HG03108 (cell line): ENCODE data around the gene FBN3.
"Not testable (repeated sequence)": the region's sequence is repeated elsewhere in the genome, so short reads cannot be mapped to it uniquely, and the experiment has no call there.

Source experiments
- ATAC-seq: cut with Tn5 transposase; IDR thresholded peaks from one replicate; pipeline ENCODE4 v1.9.1; 2021; ENCODE audit warnings: moderate library complexity; ENCODE audit not compliant: unreplicated experiment

FBN3 gene

DNA sequence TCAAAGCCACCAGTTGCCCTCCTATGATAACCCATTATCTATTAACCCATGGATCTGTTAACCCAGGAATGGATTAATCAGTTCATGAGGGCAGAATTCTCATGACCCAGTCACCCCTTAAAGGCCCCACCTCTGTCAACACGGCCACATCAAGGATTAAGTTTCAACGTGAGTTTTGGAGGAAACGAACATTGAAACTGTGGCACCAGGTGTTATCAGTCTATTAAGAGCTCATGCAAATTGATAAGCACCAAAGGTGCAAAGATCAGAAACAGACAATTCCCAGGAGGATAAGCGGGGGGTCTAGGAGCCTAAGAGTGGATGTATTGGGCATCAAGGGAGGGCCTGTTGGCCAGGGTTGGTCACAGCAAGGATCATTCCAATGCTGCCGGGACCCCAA is 124.1 kb downstream of the FBN3 start:
- ATAC-seq: no peak

DNA sequence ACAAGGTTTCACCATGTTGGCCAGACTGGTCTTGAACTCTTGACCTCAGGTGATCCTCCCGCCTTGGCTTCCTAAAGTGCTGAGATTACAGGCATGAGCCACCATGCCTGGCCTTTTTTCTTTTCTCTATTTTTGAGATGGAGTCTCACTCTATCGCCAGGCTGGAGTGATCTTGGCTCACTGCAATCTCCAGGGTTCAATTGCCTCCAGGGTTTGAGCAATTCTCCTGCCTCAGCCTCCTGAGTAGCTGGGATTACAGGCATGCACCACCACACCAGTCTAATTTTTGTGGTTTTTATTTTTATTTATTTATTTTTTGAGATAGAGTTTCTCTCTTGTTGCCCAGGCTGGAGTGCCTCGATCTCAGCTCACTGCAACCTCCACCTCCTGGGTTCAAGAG is 125.1 kb downstream of the FBN3 start:
- ATAC-seq: not testable (repeated sequence)

DNA sequence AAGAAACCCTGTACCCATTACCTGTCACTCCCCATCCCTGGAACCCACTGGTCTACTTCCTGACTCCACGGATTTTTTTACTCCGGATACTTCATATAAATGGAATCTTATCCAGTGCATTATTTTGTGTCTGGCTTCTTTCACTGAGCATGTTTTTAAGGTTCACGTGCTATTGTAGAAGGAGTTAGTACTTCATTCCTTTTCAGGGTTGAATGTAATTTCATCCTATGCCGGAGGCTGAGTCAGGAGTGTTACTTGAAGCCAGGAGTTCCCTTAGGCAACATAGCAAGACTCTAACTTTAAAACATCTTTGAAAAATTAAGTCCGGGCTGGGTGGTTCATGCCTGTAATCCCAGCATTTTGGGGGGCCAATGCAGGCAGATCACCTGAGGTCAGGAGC is 126.0 kb downstream of the FBN3 start:
- no peak for ATAC-seq

DNA sequence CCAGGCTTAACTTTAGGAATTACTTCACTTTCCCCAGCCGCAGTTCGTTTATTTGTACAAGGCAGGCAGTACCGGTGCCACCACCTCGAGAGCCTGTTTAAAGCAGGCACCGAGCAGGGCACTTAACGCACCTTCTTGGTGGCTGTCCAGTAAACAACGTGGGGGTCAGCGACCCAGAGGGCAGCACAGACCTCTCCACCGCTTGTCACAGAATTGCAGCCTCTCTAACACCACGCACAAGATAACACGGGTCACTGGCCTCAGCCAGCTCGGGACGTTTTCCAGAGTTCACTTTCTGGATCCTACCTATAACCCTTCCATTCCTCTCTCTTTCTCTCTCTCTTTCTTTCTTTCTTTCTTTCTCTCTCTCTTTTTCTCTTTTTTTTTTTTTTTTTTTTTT is 127.1 kb downstream of the FBN3 start:
- ATAC-seq: no peak

DNA sequence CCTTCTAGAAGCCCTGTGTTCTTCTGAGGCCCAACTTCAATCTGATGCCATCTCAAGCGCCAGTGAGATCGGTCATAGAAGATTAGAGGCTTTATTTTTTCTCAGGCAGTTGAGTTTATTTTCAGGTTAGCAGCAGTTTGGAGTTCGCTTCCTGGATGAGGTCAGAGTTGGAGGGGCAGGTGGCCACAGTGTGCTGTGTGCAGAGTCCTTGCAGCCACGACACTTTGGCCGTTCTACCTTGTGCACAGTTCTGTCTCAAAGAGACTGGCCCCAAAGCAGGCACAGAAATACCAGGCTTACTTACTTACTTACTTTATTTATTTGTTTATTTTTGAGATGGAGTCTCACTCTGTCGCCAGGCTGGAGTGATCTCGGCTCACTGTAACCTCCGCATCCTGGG is 128.0 kb downstream of the FBN3 start:
- ATAC-seq: no peak

DNA sequence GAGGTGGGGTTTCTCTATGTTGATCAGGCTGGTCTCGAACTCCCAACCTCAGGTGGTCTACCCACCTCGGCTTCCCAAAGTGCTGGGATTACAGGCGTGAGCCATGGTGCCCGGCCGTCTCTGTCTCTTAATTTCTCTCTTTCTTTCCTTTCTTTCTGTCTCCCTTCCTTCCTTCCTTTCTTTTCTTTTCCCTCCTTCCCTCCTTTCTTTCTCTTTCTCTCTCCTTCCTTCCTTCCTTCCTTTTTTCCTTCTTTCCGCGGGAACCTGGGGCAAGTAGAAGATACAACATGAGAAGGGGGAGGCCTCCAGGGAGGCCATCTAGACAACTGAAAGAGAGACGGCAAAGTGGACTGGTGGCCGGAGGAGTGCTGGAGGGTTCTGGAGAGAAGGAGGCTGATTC is 128.7 kb downstream of the FBN3 start:
- no peak for ATAC-seq

DNA sequence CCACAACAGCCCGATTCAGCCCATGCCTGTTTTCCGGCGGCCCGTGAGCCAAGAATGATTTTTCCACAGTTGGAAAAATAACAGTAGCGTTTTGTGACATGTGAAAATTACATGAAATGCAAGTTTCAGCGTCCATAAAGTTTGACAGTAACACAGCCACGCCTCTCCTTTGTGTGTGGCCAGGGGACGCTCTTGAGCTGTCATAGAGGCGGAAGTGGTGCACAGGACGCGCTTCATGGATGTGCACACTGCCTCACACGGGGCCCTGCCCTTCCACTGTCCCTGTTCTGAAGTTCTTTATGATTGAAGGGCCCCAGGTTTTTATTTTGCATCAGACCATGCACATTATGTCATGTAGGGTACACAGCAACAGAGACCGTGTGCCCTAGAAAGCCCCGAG is 131.6 kb downstream of the FBN3 start:
- no peak for ATAC-seq
